Mononuclear cell (primary cell): ENCODE measurements around the gene NMBR. TPM values are rescaled to one million over a fixed set of nuclear protein-coding genes. Genes with fewer than 3 reads are reported as not detected.
"Not testable (repeated sequence)": the region's sequence is repeated elsewhere in the genome, so short reads cannot be mapped to it uniquely, and the experiment has no call there.

Experiments
- H3K27me3 ChIP-seq: 2 replicates; pipeline ENCODE4 v1.6.0; 2011; ENCODE audit warnings: low read length, control low read depth; ENCODE audit not compliant: insufficient read depth
- H3K4me1 ChIP-seq: 2 replicates; pipeline ENCODE4 v1.5.1; 2011; ENCODE audit warnings: mild to moderate bottlenecking, low read length, control low read depth; ENCODE audit not compliant: insufficient read depth
- H3K4me3 ChIP-seq: 2 replicates; pipeline ENCODE4 v1.5.1; 2011; ENCODE audit warnings: mild to moderate bottlenecking, low read length, moderate library complexity
- H3K9me3 ChIP-seq: 2 replicates; pipeline ENCODE4 v1.5.1; 2011; ENCODE audit warnings: low read depth, mild to moderate bottlenecking, control low read depth, low read length
- total RNA-seq: library from RNA; depleted of rRNA; stranded (reverse); fragments of >200 nt; gene quantifications from one replicate; pipeline ENCODE4 v1.2.3, GENCODE V29; 2012

The NMBR gene
- total RNA-seq, 1 donor: not detected

- no peaks in the 10 kb centered on the region for H3K9me3 ChIP-seq
- no peaks in the 10 kb centered on the region for H3K27me3 ChIP-seq
- no peaks in the 10 kb centered on the region for H3K4me1 ChIP-seq
- H3K4me3 ChIP-seq: no peak overlapping the region
Measured at GRCh38 chr6:142171351-142171750, 24.4 kb upstream of the NMBR start.

- Histone ChIP-seq H3K9me3 (no peaks in the 10 kb centered on the region), H3K4me1 (no peaks in the 10 kb centered on the region), H3K27me3 (no peaks in the 10 kb centered on the region), H3K4me3 (no peak overlapping the region)
Measured at GRCh38 chr6:142167486-142167885, 20.6 kb upstream of the NMBR start.

- Histone ChIP-seq H3K9me3 (no peaks in the 10 kb centered on the region), H3K27me3 (no peaks in the 10 kb centered on the region), H3K4me3 (no peak overlapping the region), H3K4me1 (no peaks in the 10 kb centered on the region)
Measured at GRCh38 chr6:142167071-142167470, 20.1 kb upstream of the NMBR start.

GRCh38 chr6:142165227-142165626 lies 18.3 kb upstream of the NMBR start:
- peaks cover 3% of the 10 kb centered on the region for H3K4me1 ChIP-seq

GRCh38 chr6:142162780-142163179 lies 15.9 kb upstream of the NMBR start:
- H3K4me3 ChIP-seq: no peak overlapping the region
- H3K4me1 ChIP-seq: peaks cover 5% of the 10 kb centered on the region
- H3K27me3 ChIP-seq: no peaks in the 10 kb centered on the region
- no peaks in the 10 kb centered on the region for H3K9me3 ChIP-seq

More at GRCh38 chr6:142165227-142165626, 18.3 kb upstream of the NMBR start:
- no peaks in the 10 kb centered on the region for H3K27me3 ChIP-seq
- H3K9me3 ChIP-seq: no peaks in the 10 kb centered on the region
- no peak overlapping the region for H3K4me3 ChIP-seq

GRCh38 chr6:142156758-142157068 lies 9.8 kb upstream of the NMBR start:
- not testable (repeated sequence) for H3K4me1 ChIP-seq, H3K27me3 ChIP-seq, H3K9me3 ChIP-seq, H3K4me3 ChIP-seq

- H3K4me3 ChIP-seq: no peak overlapping the region
- no peaks in the 10 kb centered on the region for H3K27me3 ChIP-seq
- H3K9me3 ChIP-seq: no peaks in the 10 kb centered on the region
- peaks cover 10% of the 10 kb centered on the region for H3K4me1 ChIP-seq
Measured at GRCh38 chr6:142155895-142156757, 9.2 kb upstream of the NMBR start.

- no peaks in the 10 kb centered on the region for H3K27me3 ChIP-seq
- H3K4me3 ChIP-seq: no peak overlapping the region
- H3K9me3 ChIP-seq: no peaks in the 10 kb centered on the region
- peaks cover 5% of the 10 kb centered on the region for H3K4me1 ChIP-seq
Measured at GRCh38 chr6:142155091-142155490, 8.2 kb upstream of the NMBR start.

- Histone ChIP-seq H3K4me3 (no peak overlapping the region), H3K27me3 (no peaks in the 10 kb centered on the region), H3K9me3 (no peaks in the 10 kb centered on the region), H3K4me1 (peaks cover 5% of the 10 kb centered on the region)
Measured at GRCh38 chr6:142154336-142154735, 7.4 kb upstream of the NMBR start.

GRCh38 chr6:142153196-142153595 lies 6.3 kb upstream of the NMBR start:
- no peaks in the 10 kb centered on the region for H3K9me3 ChIP-seq
- no peaks in the 10 kb centered on the region for H3K27me3 ChIP-seq
- H3K4me1 ChIP-seq: peaks cover 12% of the 10 kb centered on the region
- H3K4me3 ChIP-seq: no peak overlapping the region

GRCh38 chr6:142152746-142153145 lies 5.8 kb upstream of the NMBR start:
- H3K27me3 ChIP-seq: no peaks in the 10 kb centered on the region
- no peak overlapping the region for H3K4me3 ChIP-seq
- H3K9me3 ChIP-seq: no peaks in the 10 kb centered on the region
- peaks cover 15% of the 10 kb centered on the region for H3K4me1 ChIP-seq

- H3K9me3 ChIP-seq, H3K4me3 ChIP-seq, H3K4me1 ChIP-seq: not testable (repeated sequence)
- peaks cover 12% of the 10 kb centered on the region for H3K27me3 ChIP-seq
Measured at GRCh38 chr6:142141531-142141930, 5.4 kb downstream of the NMBR start.

GRCh38 chr6:142138876-142139275 lies 8.0 kb downstream of the NMBR start:
- H3K4me3 ChIP-seq: no peak overlapping the region
- peaks cover 15% of the 10 kb centered on the region for H3K27me3 ChIP-seq
- no peaks in the 10 kb centered on the region for H3K9me3 ChIP-seq
- no peaks in the 10 kb centered on the region for H3K4me1 ChIP-seq

GRCh38 chr6:142132625-142133024 lies 14.3 kb downstream of the NMBR start, which contains the start of gene GJE1:
GJE1 (plus strand) TSS chr6:142132925; CDS start chr6:142133159, 234 bp downstream.
- H3K4me3 ChIP-seq: no peak within 1 kb of the TSS
- H3K4me1 ChIP-seq: no peaks in the 10 kb centered on the region
- peaks cover 22% of the 10 kb centered on the region for H3K27me3 ChIP-seq
- no peaks in the 10 kb centered on the region for H3K9me3 ChIP-seq

GRCh38 chr6:142130814-142131213 lies 16.1 kb downstream of the NMBR start:
- no peaks in the 10 kb centered on the region for H3K9me3 ChIP-seq
- no peaks in the 10 kb centered on the region for H3K4me1 ChIP-seq
- H3K4me3 ChIP-seq: no peak overlapping the region
- H3K27me3 ChIP-seq: peaks cover 26% of the 10 kb centered on the region

GRCh38 chr6:142121342-142121741 lies 25.6 kb downstream of the NMBR start:
- Histone ChIP-seq H3K4me1 (no peaks in the 10 kb centered on the region), H3K27me3 (peaks cover 5% of the 10 kb centered on the region), H3K4me3 (no peak overlapping the region), H3K9me3 (no peaks in the 10 kb centered on the region)
